ENCODE data around the gene SCFD1.

Gene SCFD1

GRCh38 chr14:30581283-30581625 is 40.9 kb upstream of the SCFD1 start:
- Histone ChIP-seq H3F3A (ENCODE audit: insufficient read depth, low read length) (no peaks in the 10 kb centered on the region), H3K36me3 (replicated peaks; ENCODE audit: insufficient read depth, low read length) (no peaks in the 10 kb centered on the region), H3K4me1 (ENCODE audit: low read length) (no peaks in the 10 kb centered on the region), H3K9ac (ENCODE audit: low read length) (no peak overlapping the region), H4K20me1 (ENCODE audit: insufficient read depth, low read length) (no peaks in the 10 kb centered on the region), H3K27ac (ENCODE audit: low read length) (no peak overlapping the region), H3K27me3 (replicated peaks; ENCODE audit: insufficient read depth, low read length) (no peaks in the 10 kb centered on the region), H3K4me2 (ENCODE audit: low read depth, low read length) (no peak overlapping the region), H3K79me2 (ENCODE audit: low read length) (peaks cover 84% of the 10 kb centered on the region), H2AFZ (ENCODE audit: low read length) (no peak overlapping the region), H3K9me2 (replicated peaks; ENCODE audit: insufficient read depth, low read length) (no peaks in the 10 kb centered on the region), H3K9me3 (replicated peaks; ENCODE audit: insufficient read depth, low read length) (no peaks in the 10 kb centered on the region), H3K4me3 (ENCODE audit: low read length) (no peak overlapping the region)
- TF ChIP-seq EZH2phosphoT487 (IDR thresholded peaks at IDR 0.05; ENCODE audit: low read length) (no peak), CTCF (IDR thresholded peaks at IDR 0.05; ENCODE audit: low read length) (no peak)
- DNase-seq = no peak

- H3F3A ChIP-seq (ENCODE audit: insufficient read depth, low read length) = no peaks in the 10 kb centered on the region
- H3K36me3 ChIP-seq (replicated peaks; ENCODE audit: insufficient read depth, low read length) = no peaks in the 10 kb centered on the region
- H3K9ac ChIP-seq (ENCODE audit: low read length) = no peak overlapping the region
- H3K27me3 ChIP-seq (replicated peaks; ENCODE audit: insufficient read depth, low read length) = no peaks in the 10 kb centered on the region
- no peaks in the 10 kb centered on the region for H3K9me3 ChIP-seq (replicated peaks; ENCODE audit: insufficient read depth, low read length)
- no peaks in the 10 kb centered on the region for H4K20me1 ChIP-seq (ENCODE audit: insufficient read depth, low read length)
- no peaks in the 10 kb centered on the region for H3K4me1 ChIP-seq (ENCODE audit: low read length)
- no peak overlapping the region for H2AFZ ChIP-seq (ENCODE audit: low read length)
- no peak overlapping the region for H3K4me3 ChIP-seq (ENCODE audit: low read length)
- no peak overlapping the region for H3K27ac ChIP-seq (ENCODE audit: low read length)
- no peak overlapping the region for H3K4me2 ChIP-seq (ENCODE audit: low read depth, low read length)
- no peak for DNase-seq
- peaks cover 76% of the 10 kb centered on the region for H3K79me2 ChIP-seq (ENCODE audit: low read length)
- TF ChIP-seq CTCF (IDR thresholded peaks at IDR 0.05; ENCODE audit: low read length) (no peak), EZH2phosphoT487 (IDR thresholded peaks at IDR 0.05; ENCODE audit: low read length) (no peak), EZH2 (optimal IDR thresholded peaks at IDR 0.05; ENCODE audit: low read depth, low read length) (no peak)
- H3K9me2 ChIP-seq (replicated peaks; ENCODE audit: insufficient read depth, low read length) = no peaks in the 10 kb centered on the region
Measured at GRCh38 chr14:30582376-30582775, 39.7 kb upstream of the SCFD1 start.

- no peak overlapping the region for H3K4me2 ChIP-seq (ENCODE audit: low read depth, low read length)
- no peak for TF ChIP-seq EZH2 (optimal IDR thresholded peaks at IDR 0.05; ENCODE audit: low read depth, low read length)
- no peak for TF ChIP-seq EZH2phosphoT487 (IDR thresholded peaks at IDR 0.05; ENCODE audit: low read length)
- TF ChIP-seq CTCF (IDR thresholded peaks at IDR 0.05; ENCODE audit: low read length) = no peak
- H3K27me3 ChIP-seq (replicated peaks; ENCODE audit: insufficient read depth, low read length) = no peaks in the 10 kb centered on the region
- no peaks in the 10 kb centered on the region for H3K9me2 ChIP-seq (replicated peaks; ENCODE audit: insufficient read depth, low read length)
- H2AFZ ChIP-seq (ENCODE audit: low read length) = no peak overlapping the region
- H4K20me1 ChIP-seq (ENCODE audit: insufficient read depth, low read length) = no peaks in the 10 kb centered on the region
- no peak overlapping the region for H3K4me3 ChIP-seq (ENCODE audit: low read length)
- no peaks in the 10 kb centered on the region for H3K4me1 ChIP-seq (ENCODE audit: low read length)
- H3K36me3 ChIP-seq (replicated peaks; ENCODE audit: insufficient read depth, low read length) = no peaks in the 10 kb centered on the region
- no peaks in the 10 kb centered on the region for H3F3A ChIP-seq (ENCODE audit: insufficient read depth, low read length)
- peaks cover 58% of the 10 kb centered on the region for H3K79me2 ChIP-seq (ENCODE audit: low read length)
- H3K9ac ChIP-seq (ENCODE audit: low read length) = no peak overlapping the region
- H3K9me3 ChIP-seq (replicated peaks; ENCODE audit: insufficient read depth, low read length) = no peaks in the 10 kb centered on the region
- no peak for DNase-seq
- H3K27ac ChIP-seq (ENCODE audit: low read length) = no peak overlapping the region
Measured at GRCh38 chr14:30584058-30584630, 38.0 kb upstream of the SCFD1 start.
